Body of pancreas (tissue), 4 donors: ENCODE measurements around the gene MAML2. TPM values are rescaled to one million over a fixed set of nuclear protein-coding genes. Genes with fewer than 3 reads are reported as not detected.

Experiments
- ATAC-seq: fragments of 150-250 bp; one replicate; pipeline ENCODE4 v1.9.1; 2016
- DNase-seq, 4 donors: peaks; one replicate each; pipeline ENCODE4 v3.0.0-alpha.2; 2019
- H3K27ac ChIP-seq, 4 donors: fragments of 200-600 bp; sonication (generic); 1 replicate in 3 of 4; 2 replicates in 1 of 4; pipeline versions ENCODE4 v1.5.1 to v1.6.1; 2016 to 2019; ENCODE audit warnings: mild to moderate bottlenecking in 1 of 4, mixed read lengths in 1 of 4, moderate library complexity in 1 of 4
- H3K27me3 ChIP-seq, 2 donors: fragments of 200-600 bp; sonication (generic); one replicate each; pipeline ENCODE4 v1.6.0; 2016; ENCODE audit warnings: mild to moderate bottlenecking in 1 of 2
- H3K36me3 ChIP-seq, 2 donors: fragments of 200-600 bp; sonication (generic); replicated peaks in 1 of 2; 2 replicates each; pipeline ENCODE4 v1.5.1; 2016; ENCODE audit warnings: low read depth in 2 of 2; ENCODE audit not compliant: insufficient read depth in 1 of 2
- H3K4me1 ChIP-seq: fragments of 200-600 bp; sonication (generic); one replicate; pipeline ENCODE4 v1.6.0; 2016
- H3K4me3 ChIP-seq, 2 donors: fragments of 200-600 bp; sonication (generic); 1 replicate in 1 of 2; 2 replicates in 1 of 2; pipeline ENCODE4 v1.5.1; 2016 to 2019
- H3K9me3 ChIP-seq, 3 donors: fragments of 200-600 bp; sonication (generic); 1 replicate in 2 of 3; 2 replicates in 1 of 3; pipeline ENCODE4 v1.5.1; 2016
- POLR2A ChIP-seq, 3 donors: fragments of 450-650 bp; IDR thresholded peaks; one replicate each; pipeline ENCODE4 v1.6.1; 2016; ENCODE audit warnings: antibody characterized with exemption in 3 of 3, mild to moderate bottlenecking in 2 of 3
- WGBS, 2 donors: methylation state at CpG; one replicate each; pipeline ENCODE4 v1.1.5; 2017; 5-methylcytosine and 5-hydroxymethylcytosine counted together
- intact Hi-C: fragments of 100-400 bp; cut with DNase I; formaldehyde crosslinking; loops from one replicate; pipeline ENCODE4 v1.15.1; 2023
- total RNA-seq, 2 donors: library from RNA; depleted of rRNA; stranded (reverse); fragments of >200 nt; gene quantifications; one replicate each; pipeline ENCODE4 v1.1.0, GENCODE V29; 2016
- TF ChIP-seq, protein P1 (sequence below), 7 experiments: fragments of 450-650 bp in 4 of 7; fragments of 200-600 bp in 3 of 7; sonication (generic) in 3 of 7; IDR thresholded peaks; one replicate each; pipeline ENCODE4 v1.5.1; 2016 to 2019; ENCODE audit warnings: antibody characterized with exemption in 7 of 7

Gene MAML2
- total RNA-seq, 2 donors from 2014 or later, result 7.9 to 9.9 TPM

GRCh38 chr11:96260532-96260931 lies 82.5 kb downstream of the MAML2 start:
- Histone ChIP-seq H3K9me3 (no peaks in the 10 kb centered on the region), H3K27me3 (no peaks in the 10 kb centered on the region), H3K36me3 (no peaks in the 10 kb centered on the region), H3K27ac (no peak overlapping the region), H3K4me1 (peaks cover 9% of the 10 kb centered on the region), H3K4me3 (no peak overlapping the region)
- TF ChIP-seq, protein P1, sequence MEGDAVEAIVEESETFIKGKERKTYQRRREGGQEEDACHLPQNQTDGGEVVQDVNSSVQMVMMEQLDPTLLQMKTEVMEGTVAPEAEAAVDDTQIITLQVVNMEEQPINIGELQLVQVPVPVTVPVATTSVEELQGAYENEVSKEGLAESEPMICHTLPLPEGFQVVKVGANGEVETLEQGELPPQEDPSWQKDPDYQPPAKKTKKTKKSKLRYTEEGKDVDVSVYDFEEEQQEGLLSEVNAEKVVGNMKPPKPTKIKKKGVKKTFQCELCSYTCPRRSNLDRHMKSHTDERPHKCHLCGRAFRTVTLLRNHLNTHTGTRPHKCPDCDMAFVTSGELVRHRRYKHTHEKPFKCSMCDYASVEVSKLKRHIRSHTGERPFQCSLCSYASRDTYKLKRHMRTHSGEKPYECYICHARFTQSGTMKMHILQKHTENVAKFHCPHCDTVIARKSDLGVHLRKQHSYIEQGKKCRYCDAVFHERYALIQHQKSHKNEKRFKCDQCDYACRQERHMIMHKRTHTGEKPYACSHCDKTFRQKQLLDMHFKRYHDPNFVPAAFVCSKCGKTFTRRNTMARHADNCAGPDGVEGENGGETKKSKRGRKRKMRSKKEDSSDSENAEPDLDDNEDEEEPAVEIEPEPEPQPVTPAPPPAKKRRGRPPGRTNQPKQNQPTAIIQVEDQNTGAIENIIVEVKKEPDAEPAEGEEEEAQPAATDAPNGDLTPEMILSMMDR (IDR thresholded peaks at IDR 0.05), result no peak
- no peak for TF ChIP-seq POLR2A (IDR thresholded peaks at IDR 0.05)
- ATAC-seq, result no peak
- WGBS, 2 donors, result 60 to 67% methylated on average over 2 of the region's 2 CpGs
- intact Hi-C loops, result no loop called here
- DNase-seq, result no peak

DNA sequence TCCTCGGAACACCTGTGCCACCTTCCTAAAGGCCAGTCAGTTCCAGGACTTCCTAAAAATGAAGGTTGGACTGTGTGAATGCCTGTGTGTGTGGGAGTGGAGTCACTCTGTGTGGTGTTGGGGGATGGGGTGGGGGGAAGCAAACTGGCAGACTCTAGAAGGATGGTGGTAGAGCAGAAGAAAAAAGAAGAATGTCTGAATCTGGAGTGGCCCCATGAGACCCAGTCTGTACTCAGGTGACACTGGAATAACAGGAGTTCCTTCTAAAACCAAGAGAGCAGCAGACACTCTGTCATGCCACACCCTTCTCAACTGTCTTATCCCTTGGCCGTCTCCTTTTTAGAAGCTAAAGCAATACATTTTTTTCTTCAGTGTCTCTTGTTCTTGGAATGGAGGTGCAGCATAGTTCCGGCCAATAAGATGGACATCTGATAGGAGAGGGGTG lies 82.9 kb downstream of the MAML2 start:
- 54 to 65% methylated on average over 3 of the region's 3 CpGs for WGBS, 2 donors
- no peaks in the 10 kb centered on the region for H3K9me3 ChIP-seq
- peaks cover 9% of the 10 kb centered on the region for H3K4me1 ChIP-seq
- no peak overlapping the region for H3K4me3 ChIP-seq
- intact Hi-C loops, result no loop called here
- no peaks in the 10 kb centered on the region for H3K36me3 ChIP-seq
- TF ChIP-seq, protein P1 (IDR thresholded peaks at IDR 0.05), result no peak
- H3K27me3 ChIP-seq, result no peaks in the 10 kb centered on the region
- DNase-seq (no peak), ATAC-seq (no peak)
- no peak overlapping the region for H3K27ac ChIP-seq

GRCh38 chr11:96259134-96259830 lies 83.7 kb downstream of the MAML2 start:
- Histone ChIP-seq H3K27me3 (no peaks in the 10 kb centered on the region), H3K4me1 (peaks cover 9% of the 10 kb centered on the region), H3K9me3 (no peaks in the 10 kb centered on the region), H3K4me3 (no peak overlapping the region), H3K36me3 (no peaks in the 10 kb centered on the region), H3K27ac (peak overlapping the region in 1 of 4 donors; percentile 19)
- ATAC-seq, result no peak
- 61 to 67% methylated on average over 4 of the region's 4 CpGs for WGBS, 2 donors
- TF ChIP-seq, protein P1 (IDR thresholded peaks at IDR 0.05), result no peak
- TF ChIP-seq POLR2A (IDR thresholded peaks at IDR 0.05), result no peak
- DNase-seq, result no peak
- intact Hi-C loops, result no loop called here

GRCh38 chr11:96257972-96258934 lies 84.7 kb downstream of the MAML2 start:
- 41 to 51% methylated on average over 4 of the region's 4 CpGs for WGBS, 2 donors
- Histone ChIP-seq H3K4me3 (no peak overlapping the region), H3K27me3 (no peaks in the 10 kb centered on the region), H3K36me3 (no peaks in the 10 kb centered on the region), H3K9me3 (no peaks in the 10 kb centered on the region), H3K4me1 (peaks cover 9% of the 10 kb centered on the region), H3K27ac (peak overlapping the region in 2 of 4 donors; percentile 19 to 42)
- DNase-seq (peak in 1 of 4 donors; percentile 11), ATAC-seq (no peak)
- TF ChIP-seq, protein P1 (IDR thresholded peaks at IDR 0.05), result no peak
- no peak for TF ChIP-seq POLR2A (IDR thresholded peaks at IDR 0.05)
- intact Hi-C loops, result no loop called here
